GM21576 (cell line): ENCODE results near the gene LINC00237.

Source experiments
- ATAC-seq: cut with Tn5 transposase; IDR thresholded peaks from one replicate; pipeline ENCODE4 v1.9.1; 2021; ENCODE audit warnings: mild to moderate bottlenecking, moderate library complexity; ENCODE audit not compliant: unreplicated experiment

Gene LINC00237

DNA sequence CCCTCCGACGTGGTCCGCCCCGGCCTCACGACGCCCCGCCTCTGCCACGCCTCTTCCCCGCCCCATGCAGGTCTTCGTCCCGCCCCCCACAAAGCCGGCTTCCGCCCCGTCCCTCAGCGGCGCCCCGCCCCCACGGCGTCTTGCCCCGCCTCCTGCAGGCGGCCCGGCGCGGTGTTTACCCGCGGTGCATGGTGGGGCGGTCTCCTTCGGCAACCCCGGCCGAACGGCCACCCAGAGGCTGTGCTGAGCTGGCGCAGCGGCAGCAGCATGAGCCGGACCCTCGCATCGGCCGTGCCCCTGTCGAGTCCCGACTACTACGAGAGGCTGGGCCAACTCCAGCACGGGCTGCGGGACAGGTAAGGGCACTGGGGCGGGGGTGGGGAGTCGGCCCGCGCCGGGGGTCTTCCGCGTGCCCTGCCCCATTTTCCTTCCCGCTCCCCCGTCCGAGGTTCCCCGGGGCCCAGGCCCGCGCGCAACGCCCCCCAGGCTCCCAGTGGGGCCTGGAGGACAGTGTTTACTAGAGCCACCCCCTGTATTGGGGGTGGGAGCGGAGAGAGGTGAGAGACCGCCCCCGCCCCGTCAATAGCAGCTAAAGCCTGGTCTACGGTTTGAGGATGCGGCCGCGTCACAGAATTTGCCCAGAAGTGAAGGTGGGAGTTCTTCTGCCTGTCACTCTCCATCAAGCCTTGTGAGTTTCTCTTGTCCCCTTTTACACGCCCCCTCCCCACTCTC, 19.9 kb upstream of the LINC00237 start, which contains the start of gene KIZ:
Gene KIZ (plus strand): TSS at position 234 of the 732 bp plus-strand sequence. CDS start 34 bp downstream, at position 268.
- ATAC-seq: peak; percentile 97

DNA sequence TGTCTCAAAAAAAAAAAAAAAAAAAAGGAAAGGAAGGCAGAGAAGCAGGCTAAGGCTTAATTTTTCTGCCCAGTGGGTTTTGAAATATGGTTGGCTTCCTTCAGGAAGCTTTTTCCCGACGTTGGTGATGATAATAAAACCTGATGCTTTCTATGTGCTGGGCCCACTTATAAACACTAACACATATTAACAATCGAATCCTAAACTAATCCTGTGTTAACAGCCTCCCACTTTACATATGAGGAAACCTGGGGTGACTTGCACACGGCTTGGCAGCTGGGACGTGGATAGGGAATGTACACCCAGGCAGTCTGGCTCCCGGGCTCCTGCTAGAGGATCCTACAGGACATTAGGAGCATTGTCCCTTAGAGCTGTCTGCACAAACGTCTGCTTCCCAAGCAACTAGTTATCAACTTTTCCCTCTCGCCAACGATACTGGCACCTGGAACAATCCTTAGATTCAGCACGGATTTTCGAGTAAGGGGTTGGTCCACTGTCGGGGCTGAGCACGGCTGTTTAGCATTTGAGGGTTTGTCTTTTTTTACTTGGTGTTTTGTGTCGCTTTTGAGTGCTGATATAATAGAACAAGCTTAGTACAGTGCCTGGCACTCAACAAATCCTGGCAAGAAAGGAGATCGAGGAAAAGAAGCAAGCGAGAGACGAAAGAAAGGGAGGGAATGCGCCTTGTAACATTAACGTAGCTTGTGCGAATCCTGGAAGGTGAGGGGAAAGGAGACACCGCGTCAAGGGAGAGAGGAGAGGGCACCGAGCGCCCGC, 19.1 kb upstream of the LINC00237 start:
- peak; percentile 5 for ATAC-seq

DNA sequence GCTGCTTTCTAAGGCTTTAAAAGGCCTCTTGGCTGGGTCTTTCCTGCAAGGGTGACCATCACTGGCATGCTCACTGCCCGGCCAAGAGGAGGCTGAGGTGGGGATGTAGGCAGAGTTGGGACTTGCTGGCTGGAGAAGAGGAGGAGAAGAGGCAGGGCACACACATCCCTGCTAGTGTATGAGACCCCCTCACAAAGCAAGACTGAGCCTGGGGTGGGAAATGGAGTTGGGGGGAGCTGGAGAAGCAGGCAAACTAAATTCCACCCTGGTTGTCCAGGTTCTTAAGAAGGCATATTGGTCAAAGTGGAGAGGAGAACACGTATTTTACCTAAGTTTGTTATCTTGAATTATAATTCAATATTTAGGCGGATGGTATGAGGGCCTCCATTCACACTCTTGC, 18.0 kb upstream of the LINC00237 start:
- ATAC-seq: no peak

DNA sequence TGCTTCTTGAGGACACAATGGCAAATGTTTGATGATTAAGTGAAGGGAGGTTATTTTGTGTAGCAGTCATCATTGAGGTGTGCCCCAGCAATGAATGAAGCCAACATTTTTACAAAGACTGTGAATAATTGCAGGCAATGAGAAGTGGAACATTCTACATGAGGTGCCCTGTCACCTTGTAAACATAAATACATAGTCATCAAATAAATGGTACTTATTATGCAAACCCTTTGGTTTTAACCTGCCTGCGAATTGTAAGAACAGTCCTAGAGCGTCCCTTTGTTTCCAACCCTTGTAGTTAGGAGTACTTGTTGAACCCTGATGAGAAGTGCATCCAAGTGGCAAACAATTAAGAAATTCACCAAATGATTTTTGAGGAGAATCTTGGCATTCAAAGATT, 12.6 kb upstream of the LINC00237 start:
- no peak for ATAC-seq

DNA sequence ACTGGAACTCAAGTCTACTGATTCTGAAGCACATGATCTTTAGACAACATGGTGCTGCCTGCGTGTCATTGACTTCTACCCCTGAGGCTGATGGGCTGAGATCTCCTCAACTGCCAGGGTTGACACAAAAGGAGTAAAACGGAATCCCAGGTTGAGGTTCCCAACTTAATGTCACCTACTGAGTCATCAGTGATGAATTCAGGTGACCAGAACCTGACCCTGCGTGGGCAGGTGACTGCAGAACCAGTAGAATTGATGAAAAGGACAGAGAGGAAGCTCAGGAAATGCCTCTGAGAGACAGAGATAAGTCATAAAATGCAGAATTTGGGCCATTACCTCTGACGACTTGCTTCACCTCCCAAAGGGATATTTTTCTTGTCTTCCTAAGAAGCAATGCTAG, 12.0 kb upstream of the LINC00237 start:
- ATAC-seq: no peak

DNA sequence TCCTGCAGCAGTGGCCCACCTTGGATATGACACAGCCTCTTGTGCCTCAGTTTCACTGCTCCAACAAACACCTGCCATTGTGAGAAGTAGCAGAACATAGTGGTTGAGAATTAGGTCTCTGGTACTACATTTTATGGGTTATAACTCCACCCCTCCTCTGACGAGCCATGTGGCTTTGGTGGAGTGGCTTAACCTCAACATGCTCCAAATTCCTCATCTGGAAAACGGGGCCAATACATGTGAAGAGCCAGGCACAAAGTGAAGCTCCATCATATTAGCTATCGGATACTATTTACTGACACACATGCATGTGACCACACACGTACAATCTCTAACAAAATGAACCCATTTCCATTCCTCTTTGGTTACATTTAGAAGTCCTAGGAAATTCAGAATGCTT, 11.4 kb upstream of the LINC00237 start:
- ATAC-seq: no peak

DNA sequence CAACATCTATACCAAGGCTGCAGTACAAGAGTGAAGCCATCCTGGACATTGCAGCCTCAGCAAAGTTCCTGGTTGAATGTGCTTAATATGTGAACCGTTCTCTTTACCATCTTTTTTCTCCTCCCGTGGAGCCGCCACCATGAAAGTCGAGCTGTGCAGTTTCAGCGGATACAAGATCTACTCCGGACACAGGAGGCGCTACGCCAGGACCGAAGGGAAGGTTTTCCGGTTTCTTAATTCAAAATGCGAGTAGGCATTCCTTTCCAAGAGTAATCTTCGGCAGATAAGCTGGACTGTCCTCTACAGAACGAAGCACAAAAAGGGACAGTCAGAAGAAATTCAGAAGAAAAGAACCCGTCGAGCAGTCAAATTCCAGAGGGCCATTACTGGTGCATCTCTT, 8.4 kb upstream of the LINC00237 start:
- no peak for ATAC-seq

DNA sequence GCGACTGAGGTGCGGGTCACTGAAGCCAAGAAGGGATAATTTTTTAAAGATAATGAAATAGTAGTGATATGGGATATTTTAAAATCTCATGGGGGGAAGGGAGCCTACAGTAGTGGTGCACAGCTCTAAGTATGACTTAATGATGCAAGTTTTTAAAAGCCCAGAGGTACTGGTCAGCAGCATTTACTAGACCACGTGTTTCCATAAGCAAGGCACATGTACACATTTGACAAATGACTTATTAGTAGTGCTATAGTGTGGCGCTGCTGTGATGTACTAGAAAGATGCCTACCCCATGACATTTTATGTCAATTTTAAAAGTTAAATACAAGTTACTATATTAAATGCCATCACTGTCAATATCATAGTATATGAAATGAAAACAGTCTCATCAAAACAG, 7.5 kb upstream of the LINC00237 start:
- no peak for ATAC-seq

DNA sequence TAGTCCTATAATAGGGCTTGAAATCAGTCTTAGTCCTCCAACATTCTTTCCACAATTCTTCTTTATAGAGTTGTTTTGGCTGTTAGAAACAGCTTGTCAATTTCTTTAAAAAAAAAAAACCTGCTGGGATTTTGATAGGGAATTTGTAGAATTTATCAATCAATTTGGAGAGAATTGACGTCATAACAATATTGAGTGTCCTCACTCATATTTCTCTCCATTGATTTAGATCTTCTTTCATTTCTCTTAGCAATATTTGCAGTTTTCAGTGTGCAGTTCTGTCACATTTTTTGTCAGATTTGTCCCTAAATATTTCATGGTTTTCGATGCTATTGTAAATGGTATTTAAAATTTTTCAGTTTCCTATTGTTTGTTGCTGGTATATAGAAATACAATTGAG, 5.3 kb upstream of the LINC00237 start:
- ATAC-seq: no peak

DNA sequence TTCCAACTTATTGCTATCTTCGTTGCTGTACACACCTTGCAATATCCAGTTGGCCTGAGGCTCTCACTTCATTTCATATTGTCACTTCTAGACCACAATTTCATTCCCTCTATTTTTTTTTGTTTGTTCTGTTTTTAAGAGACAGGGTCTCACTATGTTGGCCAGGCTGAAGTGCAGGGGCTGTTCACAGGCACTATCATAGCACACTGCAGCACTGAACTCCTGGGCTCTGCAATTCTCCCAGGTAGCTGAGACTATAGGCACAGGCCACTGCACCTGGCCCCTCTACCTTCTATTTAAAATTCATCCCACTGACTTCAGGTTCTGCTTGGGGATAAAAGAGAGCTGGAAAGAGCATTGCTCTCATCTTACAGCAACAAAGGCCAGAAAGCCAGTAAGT, 4.7 kb upstream of the LINC00237 start:
- ATAC-seq: no peak

DNA sequence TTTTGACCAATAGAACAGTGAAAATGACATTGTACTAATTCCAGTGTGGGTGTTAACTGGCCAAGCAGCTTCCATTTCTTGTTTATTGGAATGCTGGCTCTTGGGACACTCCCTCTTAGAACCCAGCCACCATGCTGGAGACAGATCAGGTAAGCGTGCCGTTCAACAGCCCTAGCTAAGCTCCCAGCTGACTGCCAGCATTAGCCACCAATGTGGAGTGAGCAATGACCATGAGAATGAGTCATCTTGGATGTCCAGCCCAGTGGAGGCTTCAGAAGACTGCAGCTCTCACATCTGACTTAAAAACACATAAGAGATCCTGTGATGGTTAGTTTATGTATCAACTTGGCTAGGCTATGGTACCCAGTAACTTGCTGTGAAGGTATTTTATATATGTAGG, 3.0 kb upstream of the LINC00237 start:
- no peak for ATAC-seq

DNA sequence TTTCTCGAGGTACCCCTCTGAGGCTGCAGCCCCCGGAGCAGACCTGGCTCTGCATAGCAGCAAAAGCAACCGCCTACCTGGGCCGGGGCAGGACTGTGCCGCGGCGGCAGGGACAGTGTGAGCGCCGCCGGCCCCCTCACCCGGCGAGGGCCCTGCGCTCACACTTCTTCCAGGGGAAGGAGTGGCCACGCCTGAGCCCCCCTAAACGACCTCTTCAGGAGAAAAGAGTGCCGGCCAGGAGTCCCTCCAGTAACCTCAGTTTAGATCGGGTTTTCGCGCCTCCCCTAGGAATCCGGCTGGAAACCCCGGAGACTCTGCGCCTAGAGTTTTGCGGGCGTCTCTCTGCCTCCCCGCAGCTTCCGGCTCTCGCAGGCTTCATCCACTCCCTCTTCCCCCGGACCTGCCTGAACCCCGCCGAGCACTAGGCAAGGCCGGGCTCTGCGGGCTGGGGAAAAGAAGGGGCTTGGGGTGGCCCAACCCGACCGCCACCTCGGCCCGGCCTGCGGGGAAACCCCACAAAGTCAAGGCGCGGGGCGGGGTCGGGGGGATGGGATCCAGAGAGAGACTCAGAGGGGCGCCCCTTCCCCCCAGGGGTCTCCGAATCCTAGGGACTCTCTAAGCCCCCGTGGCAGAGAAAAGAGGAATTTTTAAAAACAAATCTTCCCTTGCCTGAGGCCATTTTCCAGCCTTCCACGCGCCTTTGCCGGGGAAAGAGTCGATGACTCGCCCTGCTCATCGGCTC, 558 bp downstream of the LINC00237 start:
- ATAC-seq: no peak

DNA sequence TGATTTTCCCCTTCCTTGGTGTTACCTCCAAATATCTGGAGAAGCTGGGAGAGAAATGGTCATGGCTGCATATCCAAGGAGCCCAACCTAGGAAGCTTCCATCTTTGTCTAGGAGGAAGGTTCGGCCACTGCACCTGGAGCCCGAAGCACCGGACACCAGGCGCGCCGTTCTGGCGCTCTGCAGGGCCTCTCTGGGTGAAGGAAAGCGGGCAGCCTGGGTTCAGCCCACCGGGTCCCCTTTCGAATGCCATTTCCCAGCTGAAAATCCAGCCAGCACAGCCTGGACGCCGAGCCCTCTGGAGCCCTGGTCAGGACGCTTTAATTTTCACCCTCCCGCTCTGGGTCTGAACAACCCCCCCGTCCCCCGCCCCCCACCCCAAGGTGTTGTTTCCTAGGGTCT, 1.2 kb downstream of the LINC00237 start:
- no peak for ATAC-seq

DNA sequence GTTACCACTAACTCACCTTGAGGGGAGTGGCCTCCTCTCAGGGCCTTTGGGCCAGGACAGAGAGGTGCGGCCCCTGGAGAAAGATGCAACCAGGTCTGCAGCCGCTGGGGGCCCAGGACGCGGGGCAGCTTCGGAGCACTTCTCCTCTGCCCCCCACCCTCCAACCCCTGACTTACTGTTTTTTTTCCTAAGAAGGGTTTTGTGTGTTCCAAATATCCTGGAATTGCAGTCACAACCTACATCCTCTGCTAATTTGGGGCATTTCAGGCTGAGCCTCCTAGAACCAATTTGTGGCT, 1.7 kb downstream of the LINC00237 start:
- no peak for ATAC-seq

DNA sequence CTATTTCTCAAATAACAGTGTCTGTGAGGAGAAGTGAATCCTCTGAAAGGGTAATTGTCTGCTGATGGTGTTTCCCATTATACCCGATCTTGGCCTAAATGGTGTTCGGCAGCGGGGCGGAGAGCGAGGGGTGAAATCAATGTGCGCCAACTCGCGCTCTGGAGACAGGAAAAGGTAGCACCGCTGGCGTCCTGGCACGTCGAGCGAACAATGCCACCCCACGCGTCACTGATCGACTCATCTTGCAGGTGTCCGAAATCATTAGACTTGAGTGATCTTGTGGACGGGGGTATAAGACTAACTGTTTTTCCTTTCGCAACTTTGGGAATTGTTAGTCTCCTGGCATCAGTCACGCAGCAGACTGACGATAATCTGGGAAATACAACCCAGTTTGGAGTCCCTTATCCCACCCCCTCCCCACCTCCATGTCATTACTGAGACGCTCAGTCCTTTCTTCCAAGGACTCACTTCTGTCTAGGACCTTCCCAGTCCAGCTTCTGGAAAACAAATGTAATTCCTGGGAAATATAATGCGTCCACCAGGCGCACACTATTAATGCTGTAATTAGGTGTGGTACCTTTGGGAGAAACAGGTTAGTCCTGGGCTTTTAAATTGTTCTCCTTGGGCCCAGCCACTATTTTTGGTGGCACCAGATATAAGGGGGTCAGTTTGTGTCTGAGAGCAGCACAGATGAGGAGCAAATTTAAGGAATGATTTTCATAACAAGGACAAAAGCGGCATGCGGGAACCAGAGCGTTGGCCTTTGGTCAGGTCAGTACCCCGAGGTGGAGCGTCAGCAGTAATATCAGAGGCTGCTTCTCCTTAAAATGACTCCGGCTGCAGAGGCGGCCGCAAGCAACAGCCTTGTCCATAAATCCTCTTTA, 2.3 kb downstream of the LINC00237 start:
- ATAC-seq: no peak

DNA sequence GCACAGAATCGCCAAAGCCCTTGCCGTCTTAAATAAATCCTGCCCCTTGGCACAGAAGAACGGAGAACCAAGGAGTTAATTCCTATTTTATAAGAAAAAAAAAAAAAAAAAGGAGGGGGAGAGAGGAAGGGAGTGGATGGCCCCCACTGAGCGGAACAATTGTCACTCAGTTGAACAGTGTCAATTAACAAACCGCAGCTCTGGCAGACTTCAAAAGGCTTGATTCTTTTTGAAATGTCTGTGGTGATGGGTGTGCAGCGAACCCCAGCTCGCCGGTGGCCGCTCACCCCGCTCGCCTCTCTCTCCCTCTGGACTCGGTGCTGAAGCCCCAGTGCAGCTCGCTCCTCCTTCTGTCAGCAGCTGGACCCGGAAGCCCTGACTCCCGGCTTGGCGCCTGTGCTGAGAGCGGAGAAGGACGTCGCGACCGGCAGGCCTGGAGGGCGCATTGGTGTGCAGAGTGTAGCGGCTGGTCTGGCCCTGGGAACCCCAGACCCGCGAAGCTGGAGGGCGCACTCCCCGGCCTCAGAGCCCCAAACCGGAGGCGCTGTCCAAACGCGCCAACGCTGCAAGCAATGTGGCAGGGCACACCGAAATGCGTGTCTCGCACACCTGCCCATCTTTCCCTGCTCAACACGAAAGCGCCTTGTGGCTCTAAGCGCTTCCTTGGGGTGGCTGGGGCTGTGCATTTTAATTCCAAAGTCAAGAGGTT, 3.4 kb downstream of the LINC00237 start:
- ATAC-seq: no peak

DNA sequence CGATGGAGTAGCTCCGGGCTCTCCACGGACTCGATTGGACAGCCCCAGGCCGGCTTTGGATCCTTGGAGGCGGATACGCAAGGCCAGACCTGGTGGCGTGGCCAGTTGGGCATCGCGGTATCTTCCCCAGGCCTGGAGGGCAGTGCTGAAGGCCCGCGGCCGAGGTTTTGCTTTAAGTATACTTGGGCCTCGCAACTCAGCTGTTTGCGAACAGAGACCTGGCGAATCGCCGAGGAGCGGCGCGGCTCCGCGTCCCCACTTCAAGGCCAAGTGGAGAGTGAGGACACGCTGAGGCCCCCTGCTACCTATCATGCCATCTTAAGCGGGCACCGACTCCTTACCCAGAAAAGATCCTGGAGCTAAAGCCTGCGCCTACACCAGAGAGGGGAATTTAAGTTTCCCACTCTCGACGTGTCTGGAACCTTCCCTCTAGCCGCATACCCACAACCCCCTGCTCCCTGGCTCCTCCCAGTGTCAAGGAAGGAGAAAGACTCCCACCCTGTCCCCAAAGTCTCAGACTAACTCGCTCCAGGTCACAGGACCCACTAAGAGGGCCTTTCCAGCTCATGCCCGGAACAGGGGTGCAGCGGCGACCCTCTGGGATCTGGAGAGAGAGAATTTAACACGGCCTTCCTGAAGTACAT, 4.1 kb downstream of the LINC00237 start:
- ATAC-seq: no peak

DNA sequence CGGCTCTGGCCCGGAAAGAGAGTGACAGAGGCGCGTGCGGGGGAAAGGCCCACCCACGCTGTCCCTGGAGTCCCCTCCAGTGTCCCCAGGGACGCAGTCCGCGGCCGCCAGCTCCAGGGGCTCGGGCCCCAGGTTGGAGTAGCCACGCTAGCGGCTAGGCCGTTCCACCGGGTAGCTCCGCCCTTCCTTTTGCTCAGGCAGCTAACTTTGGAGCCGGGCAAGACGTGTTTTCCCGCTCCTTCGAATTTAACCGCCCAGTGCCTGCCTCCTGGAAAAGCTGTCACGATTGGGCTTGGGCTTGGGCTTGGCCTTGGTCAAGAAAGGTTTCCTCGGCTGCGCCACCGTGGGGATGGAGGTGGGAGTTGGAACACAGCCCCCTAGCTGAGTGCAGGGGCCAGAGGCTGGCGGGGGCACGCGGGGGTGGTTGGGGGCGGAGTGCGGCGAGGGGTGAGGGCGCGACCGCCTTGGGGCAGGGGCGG, 4.7 kb downstream of the LINC00237 start:
- ATAC-seq: no peak

DNA sequence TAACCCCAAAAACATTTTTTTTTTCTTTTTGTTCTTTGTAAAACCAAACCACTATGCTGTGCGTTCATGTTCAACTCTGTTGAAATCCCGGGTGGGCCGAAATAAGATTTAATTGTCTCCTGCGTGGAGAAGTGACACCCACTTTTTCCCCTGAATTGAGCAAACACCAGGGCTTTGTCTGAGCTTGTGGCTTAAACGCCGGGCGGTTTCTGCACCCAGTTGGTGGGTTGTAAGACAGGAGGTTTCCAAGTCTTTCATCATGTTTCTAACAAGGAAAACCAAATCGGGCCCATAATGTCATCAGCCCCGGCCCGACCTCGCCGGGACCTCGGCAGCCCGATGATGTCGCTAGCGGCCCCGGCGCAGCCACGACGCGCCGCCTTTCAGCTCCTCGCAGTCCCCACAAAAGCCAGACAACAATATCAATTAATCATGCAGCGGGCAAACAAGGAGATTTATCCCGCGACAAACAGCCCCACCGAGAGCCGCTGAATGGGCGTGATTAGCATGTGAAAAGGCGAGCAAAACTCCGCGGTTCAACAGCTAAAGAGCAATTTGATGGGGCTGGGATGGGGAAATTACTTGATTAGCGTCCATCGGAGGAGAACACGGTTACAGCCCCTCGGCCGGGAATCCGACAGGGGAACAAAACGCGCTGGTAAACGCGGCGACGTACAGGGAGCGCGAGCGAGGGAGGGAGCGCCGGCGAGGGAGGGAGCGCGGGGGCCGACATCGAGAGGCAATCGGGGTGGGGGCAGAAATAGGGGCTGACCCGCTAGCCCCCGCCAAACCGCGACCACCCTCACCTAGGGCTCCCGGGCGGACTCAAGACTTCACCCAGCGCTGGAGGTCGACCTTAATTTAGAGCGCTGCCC, 5.3 kb downstream of the LINC00237 start:
- no peak for ATAC-seq
